ENCODE measurements around the gene INPP5F. TPM values are rescaled to one million over a fixed set of nuclear protein-coding genes. Genes with fewer than 3 reads are reported as not detected.

Gene INPP5F
- total and polyA plus RNA-seq, 5 experiments from 2014 or later, result 1.4 to 10.9 (median 2.5) TPM

- H3K9me3 Mint-ChIP-seq, result no peaks in the 10 kb centered on the region
- no peak overlapping the region for H3K27ac Mint-ChIP-seq
- peak in 1 of 2 donors; percentile 30 for ATAC-seq
- H3K36me3 Mint-ChIP-seq, result peaks cover 0 to 26% (median 6%) of the 10 kb centered on the region in 3 donors
- peak in 2 of 10 donors; percentile 5 to 23 for DNase-seq
- peaks cover 0 to 8% (median 0%) of the 10 kb centered on the region in 4 donors for H3K4me1 Mint-ChIP-seq
- no peaks in the 10 kb centered on the region for H3K27me3 Mint-ChIP-seq
- POLR2A ChIA-PET, result no interaction called here
- H3K4me3 Mint-ChIP-seq, result peak overlapping the region in 2 of 10 donors; percentile 34 to 53
These were observed 92.4 kb downstream of the INPP5F start for GRCh38 chr10:119817991-119818888.

DNA sequence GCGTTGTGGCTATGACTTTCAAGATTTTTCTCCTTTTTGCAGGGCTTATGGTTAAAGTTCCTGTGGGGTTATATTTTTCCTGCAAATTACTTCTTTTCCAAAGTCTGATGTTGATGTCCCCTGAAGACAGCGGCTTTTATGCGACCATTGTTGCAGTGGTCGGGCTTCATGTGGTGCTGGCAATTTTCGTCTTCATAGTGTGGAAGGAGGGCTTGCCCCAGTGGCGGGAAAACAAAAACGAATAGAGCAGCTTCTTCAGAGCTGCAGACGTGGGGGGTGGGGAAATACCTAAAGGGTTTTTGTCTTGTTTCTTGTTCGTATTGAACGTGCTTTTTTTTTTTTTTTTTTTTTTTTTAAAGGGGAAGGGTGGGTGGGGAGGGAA lies 93.0 kb downstream of the INPP5F start:
- Mint-ChIP-seq H3K27ac (no peak overlapping the region), H3K4me3 (peak overlapping the region in 3 of 10 donors; percentile 11 to 53 (median 34)), H3K9me3 (no peaks in the 10 kb centered on the region), H3K27me3 (no peaks in the 10 kb centered on the region), H3K4me1 (peaks cover 0 to 6% (median 0%) of the 10 kb centered on the region in 4 donors), H3K36me3 (peaks cover 0 to 29% (median 4%) of the 10 kb centered on the region in 3 donors)
- POLR2A ChIA-PET, result no interaction called here
- no peak for DNase-seq
- ATAC-seq, result no peak

DNA sequence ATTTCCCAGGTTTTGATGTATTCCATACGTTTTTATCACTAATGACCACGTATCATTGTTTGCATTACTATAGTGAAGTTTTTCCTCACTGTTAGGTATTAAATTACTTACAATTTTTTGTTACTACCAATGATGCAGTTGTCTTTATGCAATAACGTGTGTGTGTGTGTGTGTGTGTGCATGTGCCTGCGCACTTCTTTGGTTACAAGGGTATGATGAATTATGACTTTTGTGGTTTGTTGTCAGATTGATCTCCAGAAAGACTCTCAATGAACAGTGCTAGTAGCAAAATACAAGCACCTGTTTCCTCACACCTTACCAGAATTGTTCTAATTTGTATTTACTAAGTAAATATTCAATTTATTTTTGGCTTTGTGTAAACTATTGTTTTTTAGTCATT lies 95.3 kb downstream of the INPP5F start:
- ATAC-seq, result no peak
- POLR2A ChIA-PET, result no interaction called here
- Mint-ChIP-seq H3K9me3 (no peaks in the 10 kb centered on the region), H3K27ac (no peak overlapping the region), H3K27me3 (no peaks in the 10 kb centered on the region), H3K36me3 (peaks cover 0 to 18% (median 4%) of the 10 kb centered on the region in 3 donors), H3K4me1 (no peaks in the 10 kb centered on the region), H3K4me3 (no peak overlapping the region)
- DNase-seq, result no peak

- Mint-ChIP-seq H3K4me1 (no peaks in the 10 kb centered on the region), H3K4me3 (no peak overlapping the region), H3K27ac (no peak overlapping the region), H3K9me3 (no peaks in the 10 kb centered on the region), H3K36me3 (peaks cover 0 to 36% (median 4%) of the 10 kb centered on the region in 3 donors), H3K27me3 (no peaks in the 10 kb centered on the region)
- ATAC-seq (no peak), DNase-seq (no peak)
- POLR2A ChIA-PET, result no interaction called here
These were observed 98.4 kb downstream of the INPP5F start for GRCh38 chr10:119824299-119824698.

DNA sequence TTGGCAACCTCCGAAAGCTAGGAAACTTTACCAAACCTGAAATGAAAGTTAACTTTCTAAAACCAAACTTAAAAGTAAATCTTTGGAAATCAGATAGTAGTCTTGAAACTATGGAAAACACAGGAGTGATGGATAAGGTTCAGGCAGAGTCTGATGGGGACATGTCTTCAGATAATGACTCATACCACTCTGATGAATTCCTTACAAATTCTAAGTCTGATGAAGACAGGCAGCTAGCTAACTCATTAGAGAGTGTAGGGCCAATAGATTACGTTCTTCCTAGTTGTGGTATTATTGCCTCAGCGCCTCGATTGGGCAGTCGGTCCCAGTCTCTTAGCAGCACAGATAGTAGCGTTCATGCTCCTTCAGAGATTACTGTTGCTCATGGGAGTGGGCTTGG lies 100.9 kb downstream of the INPP5F start:
- no peaks in the 10 kb centered on the region for H3K4me1 Mint-ChIP-seq
- DNase-seq (no peak), ATAC-seq (no peak)
- no peak overlapping the region for H3K4me3 Mint-ChIP-seq
- no peaks in the 10 kb centered on the region for H3K9me3 Mint-ChIP-seq
- no peaks in the 10 kb centered on the region for H3K27me3 Mint-ChIP-seq
- H3K36me3 Mint-ChIP-seq, result peaks cover 0 to 56% (median 9%) of the 10 kb centered on the region in 3 donors
- H3K27ac Mint-ChIP-seq, result peak overlapping the region in 6 of 10 donors; percentile 2 to 75 (median 30)
- POLR2A ChIA-PET, result no interaction called here

DNA sequence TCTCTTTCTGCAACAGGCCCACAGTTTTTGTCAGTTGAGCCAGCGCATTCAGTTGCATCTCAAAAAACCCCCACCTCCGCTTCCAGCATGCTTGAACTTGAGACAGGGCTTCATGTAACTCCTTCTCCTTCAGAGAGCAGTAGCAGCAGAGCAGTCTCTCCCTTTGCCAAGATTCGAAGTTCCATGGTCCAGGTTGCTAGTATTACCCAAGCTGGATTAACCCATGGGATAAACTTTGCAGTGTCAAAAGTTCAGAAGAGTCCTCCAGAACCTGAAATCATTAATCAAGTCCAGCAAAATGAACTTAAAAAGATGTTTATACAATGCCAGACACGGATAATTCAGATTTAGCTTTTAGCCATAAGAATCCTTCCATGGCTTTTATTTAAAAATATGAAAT lies 101.6 kb downstream of the INPP5F start:
- Mint-ChIP-seq H3K9me3 (no peaks in the 10 kb centered on the region), H3K27ac (peak overlapping the region in 6 of 10 donors; percentile 2 to 66 (median 17)), H3K36me3 (peaks cover 0 to 63% (median 9%) of the 10 kb centered on the region in 3 donors), H3K4me3 (no peak overlapping the region), H3K4me1 (no peaks in the 10 kb centered on the region), H3K27me3 (no peaks in the 10 kb centered on the region)
- POLR2A ChIA-PET, result no interaction called here
- no peak for ATAC-seq
- no peak for DNase-seq

DNA sequence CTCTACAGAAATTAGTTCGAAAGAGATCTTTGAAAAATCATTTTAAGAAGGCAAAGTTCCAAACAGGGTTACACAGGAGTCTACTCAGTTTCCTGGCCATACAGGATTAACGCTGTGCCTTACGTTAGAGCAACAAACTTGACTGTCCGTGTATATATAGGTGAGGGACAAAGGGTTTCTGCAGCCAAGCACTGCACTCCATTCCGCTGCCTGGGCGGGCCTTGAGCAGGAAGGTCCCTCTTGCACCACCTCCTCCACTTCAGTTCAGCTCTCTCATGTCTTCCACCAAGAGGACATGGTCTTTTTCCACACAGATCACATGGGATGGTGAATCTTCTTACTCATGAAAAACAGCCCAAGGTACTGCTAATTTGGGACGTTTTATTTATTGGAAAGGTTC lies 103.6 kb downstream of the INPP5F start:
- H3K4me1 Mint-ChIP-seq, result peaks cover 0 to 4% (median 3%) of the 10 kb centered on the region in 4 donors
- H3K36me3 Mint-ChIP-seq, result peaks cover 0 to 73% (median 16%) of the 10 kb centered on the region in 3 donors
- POLR2A ChIA-PET, result no interaction called here
- no peak for DNase-seq
- H3K4me3 Mint-ChIP-seq, result no peak overlapping the region
- H3K9me3 Mint-ChIP-seq, result no peaks in the 10 kb centered on the region
- no peak for ATAC-seq
- peak overlapping the region in 3 of 10 donors; percentile 4 to 71 (median 36) for H3K27ac Mint-ChIP-seq
- H3K27me3 Mint-ChIP-seq, result no peaks in the 10 kb centered on the region

- POLR2A ChIA-PET, result interaction anchor here (0.7 kb wide), 1 partner anchor 16 kb away, joined by 3 read pairs; no protein-coding TSS in a partner anchor
These were observed 105.0 kb downstream of the INPP5F start for GRCh38 chr10:119830851-119831250.

DNA sequence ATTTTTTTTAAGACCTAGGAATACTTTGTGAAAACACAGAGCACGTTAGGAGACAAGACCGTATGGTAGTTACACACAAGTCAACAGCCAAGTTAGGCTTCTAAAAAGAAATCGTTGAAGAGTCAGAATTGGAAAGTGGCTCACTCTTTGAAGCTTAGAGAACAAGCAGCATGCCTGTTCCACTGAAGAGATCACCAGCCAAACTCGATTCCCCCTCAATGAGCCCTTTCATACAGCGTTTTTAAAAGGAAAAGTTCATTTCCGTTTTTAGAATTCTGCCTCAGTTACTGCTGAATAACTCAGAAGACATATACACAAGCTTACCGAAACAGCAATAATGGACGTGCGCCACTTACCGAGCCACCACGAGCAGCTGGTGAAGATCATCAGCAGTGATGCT lies 105.8 kb downstream of the INPP5F start:
- Mint-ChIP-seq H3K4me1 (peaks cover 0 to 4% (median 3%) of the 10 kb centered on the region in 4 donors), H3K9me3 (no peaks in the 10 kb centered on the region), H3K36me3 (peaks cover 0 to 90% (median 16%) of the 10 kb centered on the region in 3 donors), H3K4me3 (no peak overlapping the region), H3K27me3 (no peaks in the 10 kb centered on the region), H3K27ac (peak overlapping the region in 4 of 10 donors; percentile 29 to 38 (median 33))
- POLR2A ChIA-PET, result interaction anchor here (0.7 kb wide), 1 partner anchor 16 kb away, joined by 3 read pairs; no protein-coding TSS in a partner anchor
- ATAC-seq, result no peak
- DNase-seq, result no peak

More at GRCh38 chr10:119830851-119831250, 105.0 kb downstream of the INPP5F start:
- no peak for DNase-seq
- Mint-ChIP-seq H3K4me3 (no peak overlapping the region), H3K9me3 (no peaks in the 10 kb centered on the region), H3K27me3 (no peaks in the 10 kb centered on the region), H3K36me3 (peaks cover 0 to 85% (median 16%) of the 10 kb centered on the region in 3 donors), H3K4me1 (peaks cover 0 to 4% (median 3%) of the 10 kb centered on the region in 4 donors), H3K27ac (peak overlapping the region in 1 of 10 donors; percentile 53)
- ATAC-seq, result no peak

- POLR2A ChIA-PET, result no interaction called here
- peaks cover 0 to 91% (median 18%) of the 10 kb centered on the region in 3 donors for H3K36me3 Mint-ChIP-seq
- peaks cover 0 to 4% (median 3%) of the 10 kb centered on the region in 4 donors for H3K4me1 Mint-ChIP-seq
- no peaks in the 10 kb centered on the region for H3K27me3 Mint-ChIP-seq
- DNase-seq, result no peak
- H3K9me3 Mint-ChIP-seq, result no peaks in the 10 kb centered on the region
- ATAC-seq, result no peak
- H3K27ac Mint-ChIP-seq, result peak overlapping the region in 7 of 10 donors; percentile 39 to 85 (median 57)
- H3K4me3 Mint-ChIP-seq, result no peak overlapping the region
These were observed 107.1 kb downstream of the INPP5F start for GRCh38 chr10:119832951-119833350.

- ATAC-seq (no peak), DNase-seq (no peak)
- peak overlapping the region in 9 of 10 donors; percentile 3 to 85 (median 62) for H3K27ac Mint-ChIP-seq
- no peaks in the 10 kb centered on the region for H3K27me3 Mint-ChIP-seq
- H3K9me3 Mint-ChIP-seq, result no peaks in the 10 kb centered on the region
- POLR2A ChIA-PET, result no interaction called here
- H3K36me3 Mint-ChIP-seq, result peaks cover 0 to 94% (median 17%) of the 10 kb centered on the region in 3 donors
- peaks cover 0 to 4% (median 3%) of the 10 kb centered on the region in 4 donors for H3K4me1 Mint-ChIP-seq
- H3K4me3 Mint-ChIP-seq, result no peak overlapping the region
These were observed 108.3 kb downstream of the INPP5F start for GRCh38 chr10:119834188-119834587.

DNA sequence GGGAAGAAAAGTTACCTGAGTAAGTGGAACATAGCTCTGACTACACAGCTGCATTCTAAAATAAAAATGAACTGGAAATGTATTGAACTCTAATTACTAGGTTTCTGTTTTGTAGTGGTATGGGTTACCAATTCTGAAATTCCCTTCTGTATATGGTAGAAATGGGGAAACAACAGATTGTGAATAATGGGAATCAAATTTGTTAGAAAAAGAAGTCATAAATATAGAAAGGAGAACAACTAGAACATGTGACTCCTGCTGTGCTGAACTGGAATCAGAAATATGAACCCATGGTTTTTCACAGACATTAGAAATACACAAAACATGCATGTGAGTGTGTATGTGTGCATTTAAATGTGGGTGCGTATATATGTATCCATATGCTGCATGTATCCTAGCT lies 119.8 kb downstream of the INPP5F start:
- peaks cover 0 to 4% (median 0%) of the 10 kb centered on the region in 4 donors for H3K4me1 Mint-ChIP-seq
- H3K27ac Mint-ChIP-seq, result peak overlapping the region in 1 of 10 donors; percentile 66
- H3K9me3 Mint-ChIP-seq, result no peaks in the 10 kb centered on the region
- H3K27me3 Mint-ChIP-seq, result no peaks in the 10 kb centered on the region
- ATAC-seq (no peak), DNase-seq (no peak)
- no peak overlapping the region for H3K4me3 Mint-ChIP-seq
- H3K36me3 Mint-ChIP-seq, result peaks cover 11 to 96% (median 32%) of the 10 kb centered on the region in 3 donors
- POLR2A ChIA-PET, result interaction anchor here (0.6 kb wide), 1 partner anchor 8 kb away, joined by 3 read pairs; no protein-coding TSS in a partner anchor

Data from naive thymus-derived CD8-positive, alpha-beta T cell (primary cell).